B cell (primary cell): ENCODE data around the gene CORO2A.

Experiments
- EZH2 ChIP-seq: IDR thresholded peaks from 2 replicates; pipeline ENCODE4 v1.6.1; 2012; ENCODE audit warnings: borderline replicate concordance, low read depth, mild to moderate bottlenecking, moderate library complexity, low read length; ENCODE audit not compliant: insufficient read depth, poor library complexity, severe bottlenecking
- TF ChIP-seq, protein P1 (sequence below): fragments of 200-600 bp; IDR thresholded peaks from one replicate; pipeline ENCODE4 v1.8.0; 2022; ENCODE audit warnings: antibody characterized with exemption, mild to moderate bottlenecking

DNA sequence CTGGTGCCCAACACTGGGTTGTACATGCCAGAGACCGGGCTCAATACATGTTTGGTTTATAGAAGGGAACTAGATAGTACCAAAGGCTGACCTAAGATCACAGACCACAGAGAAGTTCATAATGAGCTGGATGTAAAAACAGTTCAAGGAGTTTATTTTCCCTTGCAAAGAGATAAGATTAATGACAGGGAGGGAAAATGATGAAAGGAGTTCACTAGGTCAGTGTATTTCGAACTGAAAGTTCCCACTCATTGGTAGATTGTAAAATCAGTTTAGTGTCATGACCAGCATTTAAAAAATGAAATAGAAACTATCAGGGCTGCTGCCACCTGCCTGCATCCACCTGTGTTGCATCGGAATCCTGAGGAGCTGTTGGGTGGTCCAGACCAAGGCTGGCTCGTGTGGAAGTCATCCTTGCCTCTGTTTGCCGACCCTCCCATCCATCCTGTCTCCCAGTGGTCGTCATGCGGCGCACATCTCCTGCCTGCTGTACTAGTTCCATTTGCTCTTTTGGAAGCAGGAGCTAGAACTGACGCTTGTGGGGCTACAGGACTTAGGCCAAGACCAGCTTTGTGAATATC, 41.9 kb upstream of the CORO2A start:
- TF ChIP-seq, protein P1, sequence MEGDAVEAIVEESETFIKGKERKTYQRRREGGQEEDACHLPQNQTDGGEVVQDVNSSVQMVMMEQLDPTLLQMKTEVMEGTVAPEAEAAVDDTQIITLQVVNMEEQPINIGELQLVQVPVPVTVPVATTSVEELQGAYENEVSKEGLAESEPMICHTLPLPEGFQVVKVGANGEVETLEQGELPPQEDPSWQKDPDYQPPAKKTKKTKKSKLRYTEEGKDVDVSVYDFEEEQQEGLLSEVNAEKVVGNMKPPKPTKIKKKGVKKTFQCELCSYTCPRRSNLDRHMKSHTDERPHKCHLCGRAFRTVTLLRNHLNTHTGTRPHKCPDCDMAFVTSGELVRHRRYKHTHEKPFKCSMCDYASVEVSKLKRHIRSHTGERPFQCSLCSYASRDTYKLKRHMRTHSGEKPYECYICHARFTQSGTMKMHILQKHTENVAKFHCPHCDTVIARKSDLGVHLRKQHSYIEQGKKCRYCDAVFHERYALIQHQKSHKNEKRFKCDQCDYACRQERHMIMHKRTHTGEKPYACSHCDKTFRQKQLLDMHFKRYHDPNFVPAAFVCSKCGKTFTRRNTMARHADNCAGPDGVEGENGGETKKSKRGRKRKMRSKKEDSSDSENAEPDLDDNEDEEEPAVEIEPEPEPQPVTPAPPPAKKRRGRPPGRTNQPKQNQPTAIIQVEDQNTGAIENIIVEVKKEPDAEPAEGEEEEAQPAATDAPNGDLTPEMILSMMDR, result no peak
- TF ChIP-seq EZH2, result no peak
